ENCODE data around the gene KLRF1.
"Not testable (repeated sequence)": the region's sequence is repeated elsewhere in the genome, so short reads cannot be mapped to it uniquely, and the experiment has no call there.

The KLRF1 gene

DNA sequence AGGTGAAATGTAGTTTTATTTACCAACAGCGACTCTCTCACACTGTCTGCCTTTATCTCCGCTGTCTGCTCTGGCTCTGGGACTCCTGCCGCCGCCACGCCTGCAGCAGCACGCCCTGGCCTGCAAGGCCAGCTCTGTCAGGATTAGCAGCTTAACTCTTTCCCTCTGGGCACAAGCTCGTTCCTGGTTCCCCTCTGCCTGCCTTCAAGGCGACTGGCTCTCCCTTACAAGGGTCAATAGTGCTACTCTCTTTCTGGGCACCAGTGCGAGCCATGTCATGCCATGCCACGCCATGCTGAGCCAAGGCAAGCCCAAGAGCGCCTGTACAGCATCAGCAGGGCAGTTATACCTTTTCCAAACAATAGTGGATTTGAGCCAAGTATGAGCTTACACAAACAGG, 45.5 kb downstream of the KLRF1 start:
- TF ChIP-seq, protein P1, sequence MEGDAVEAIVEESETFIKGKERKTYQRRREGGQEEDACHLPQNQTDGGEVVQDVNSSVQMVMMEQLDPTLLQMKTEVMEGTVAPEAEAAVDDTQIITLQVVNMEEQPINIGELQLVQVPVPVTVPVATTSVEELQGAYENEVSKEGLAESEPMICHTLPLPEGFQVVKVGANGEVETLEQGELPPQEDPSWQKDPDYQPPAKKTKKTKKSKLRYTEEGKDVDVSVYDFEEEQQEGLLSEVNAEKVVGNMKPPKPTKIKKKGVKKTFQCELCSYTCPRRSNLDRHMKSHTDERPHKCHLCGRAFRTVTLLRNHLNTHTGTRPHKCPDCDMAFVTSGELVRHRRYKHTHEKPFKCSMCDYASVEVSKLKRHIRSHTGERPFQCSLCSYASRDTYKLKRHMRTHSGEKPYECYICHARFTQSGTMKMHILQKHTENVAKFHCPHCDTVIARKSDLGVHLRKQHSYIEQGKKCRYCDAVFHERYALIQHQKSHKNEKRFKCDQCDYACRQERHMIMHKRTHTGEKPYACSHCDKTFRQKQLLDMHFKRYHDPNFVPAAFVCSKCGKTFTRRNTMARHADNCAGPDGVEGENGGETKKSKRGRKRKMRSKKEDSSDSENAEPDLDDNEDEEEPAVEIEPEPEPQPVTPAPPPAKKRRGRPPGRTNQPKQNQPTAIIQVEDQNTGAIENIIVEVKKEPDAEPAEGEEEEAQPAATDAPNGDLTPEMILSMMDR (IDR thresholded peaks at IDR 0.05; ENCODE audit: low read depth, low read length): no peak

GRCh38 chr12:9876120-9876519, 48.8 kb downstream of the KLRF1 start:
- not testable (repeated sequence) for DNase-seq; H3K9me3 ChIP-seq (ENCODE audit: severe bottlenecking); H3K4me3 ChIP-seq (ENCODE audit: low read depth, low read length); H3K36me3 ChIP-seq; H3K27ac ChIP-seq; H3K27me3 ChIP-seq (ENCODE audit: insufficient read depth, low read depth, severe bottlenecking)

More for the DNA sequence above, 45.5 kb downstream of the KLRF1 start:
- no peaks in the 10 kb centered on the region for H3K27me3 ChIP-seq (ENCODE audit: insufficient read depth, low read depth, severe bottlenecking)
- H3K9me3 ChIP-seq (ENCODE audit: severe bottlenecking): no peaks in the 10 kb centered on the region
- no peaks in the 10 kb centered on the region for H3K36me3 ChIP-seq
- H3K27ac ChIP-seq: peak overlapping the region; percentile 49
- peak overlapping the region; percentile 18 for H3K4me3 ChIP-seq (ENCODE audit: low read depth, low read length)
- DNase-seq: peak; percentile 75

- no peak overlapping the region for H3K27ac ChIP-seq
- no peaks in the 10 kb centered on the region for H3K36me3 ChIP-seq
- H3K4me3 ChIP-seq (ENCODE audit: low read depth, low read length): no peak overlapping the region
- H3K9me3 ChIP-seq (ENCODE audit: severe bottlenecking): no peaks in the 10 kb centered on the region
- no peak for DNase-seq
- TF ChIP-seq, protein P1 (IDR thresholded peaks at IDR 0.05; ENCODE audit: low read depth, low read length): no peak
- H3K27me3 ChIP-seq (ENCODE audit: insufficient read depth, low read depth, severe bottlenecking): no peaks in the 10 kb centered on the region
Measured at GRCh38 chr12:9880532-9881078, 53.3 kb downstream of the KLRF1 start.

- no peak within 1 kb of the TSS for H3K4me3 ChIP-seq (ENCODE audit: low read depth, low read length)
- H3K27me3 ChIP-seq (ENCODE audit: insufficient read depth, low read depth, severe bottlenecking): no peaks in the 10 kb centered on the region
- no peak for DNase-seq
- TF ChIP-seq, protein P1 (IDR thresholded peaks at IDR 0.05; ENCODE audit: low read depth, low read length): no peak
- no peak within 1 kb of the TSS for H3K27ac ChIP-seq
- H3K9me3 ChIP-seq (ENCODE audit: severe bottlenecking): no peaks in the 10 kb centered on the region
- no peaks in the 10 kb centered on the region for H3K36me3 ChIP-seq
Measured at GRCh38 chr12:9881246-9881645, 54.0 kb downstream of the KLRF1 start, which contains the start of gene KLRF2. Gene KLRF2, plus strand, starts transcription at chr12:9881489. Its CDS starts 107 bp downstream, at chr12:9881596.

- H3K27me3 ChIP-seq (ENCODE audit: insufficient read depth, low read depth, severe bottlenecking): no peaks in the 10 kb centered on the region
- H3K27ac ChIP-seq: no peak overlapping the region
- DNase-seq: no peak
- TF ChIP-seq, protein P1 (IDR thresholded peaks at IDR 0.05; ENCODE audit: low read depth, low read length): no peak
- no peaks in the 10 kb centered on the region for H3K9me3 ChIP-seq (ENCODE audit: severe bottlenecking)
- no peak overlapping the region for H3K4me3 ChIP-seq (ENCODE audit: low read depth, low read length)
- no peaks in the 10 kb centered on the region for H3K36me3 ChIP-seq
Measured at GRCh38 chr12:9881988-9882387, 54.7 kb downstream of the KLRF1 start.

- Histone ChIP-seq H3K4me3 (ENCODE audit: low read depth, low read length) (no peak overlapping the region), H3K27me3 (ENCODE audit: insufficient read depth, low read depth, severe bottlenecking) (no peaks in the 10 kb centered on the region), H3K9me3 (ENCODE audit: severe bottlenecking) (no peaks in the 10 kb centered on the region), H3K27ac (no peak overlapping the region), H3K36me3 (no peaks in the 10 kb centered on the region)
- TF ChIP-seq, protein P1 (IDR thresholded peaks at IDR 0.05; ENCODE audit: low read depth, low read length): no peak
- DNase-seq: no peak
Measured at GRCh38 chr12:9883175-9883574, 55.9 kb downstream of the KLRF1 start.
